Peyer's patch (tissue), 4 donors: ENCODE data around the gene SEC24D. TPM values are rescaled to one million over a fixed set of nuclear protein-coding genes. Genes with fewer than 3 reads are reported as not detected.

ENCODE experiments used
- DNase-seq, 3 donors: peaks; one replicate each; pipeline ENCODE4 v3.0.0-alpha.2; 2017 to 2019
- H3K27ac ChIP-seq, 4 donors: fragments of 200-600 bp; sonication (generic); one replicate each; pipeline ENCODE4 v1.5.1; 2016 to 2019
- H3K27me3 ChIP-seq, 2 donors: fragments of 200-600 bp; sonication (generic); one replicate each; pipeline ENCODE4 v1.5.1; 2019
- H3K36me3 ChIP-seq, 3 donors: fragments of 200-600 bp; sonication (generic); one replicate each; pipeline ENCODE4 v1.5.1; 2016 to 2019
- H3K4me1 ChIP-seq, 4 donors: fragments of 200-600 bp; sonication (generic); one replicate each; pipeline ENCODE4 v1.5.1; 2016 to 2019
- H3K4me3 ChIP-seq, 4 donors: fragments of 200-600 bp; sonication (generic); 1 replicate in 3 of 4; 2 replicates in 1 of 4; pipeline ENCODE4 v1.5.1; 2016 to 2019; ENCODE audit warnings: mild to moderate bottlenecking in 1 of 4
- H3K9me3 ChIP-seq, 4 donors: fragments of 200-600 bp; sonication (generic); one replicate each; pipeline ENCODE4 v1.5.1; 2016 to 2019; ENCODE audit warnings: mild to moderate bottlenecking in 1 of 4
- CTCF ChIP-seq, 6 experiments: fragments of 450-650 bp in 4 of 6; fragments of 200-600 bp in 2 of 6; sonication (generic) in 1 of 6; IDR thresholded peaks; one replicate each; pipeline ENCODE4 v1.5.1; 2017 to 2019; ENCODE audit warnings: antibody characterized with exemption in 6 of 6, mild to moderate bottlenecking in 3 of 6, moderate library complexity in 1 of 6
- POLR2A ChIP-seq, 2 donors: fragments of 450-650 bp; IDR thresholded peaks; one replicate each; pipeline ENCODE4 v1.5.1; 2017; ENCODE audit warnings: antibody characterized with exemption in 2 of 2, mild to moderate bottlenecking in 2 of 2, moderate library complexity in 2 of 2
- total RNA-seq, 4 donors: library from RNA; depleted of rRNA; stranded (reverse); fragments of >200 nt; gene quantifications; one replicate each; pipeline ENCODE4 v1.1.0, GENCODE V29; 2016

SEC24D gene
- total RNA-seq, 4 donors from 2014 or later = 52.8 to 117 (median 76.0) TPM

DNA sequence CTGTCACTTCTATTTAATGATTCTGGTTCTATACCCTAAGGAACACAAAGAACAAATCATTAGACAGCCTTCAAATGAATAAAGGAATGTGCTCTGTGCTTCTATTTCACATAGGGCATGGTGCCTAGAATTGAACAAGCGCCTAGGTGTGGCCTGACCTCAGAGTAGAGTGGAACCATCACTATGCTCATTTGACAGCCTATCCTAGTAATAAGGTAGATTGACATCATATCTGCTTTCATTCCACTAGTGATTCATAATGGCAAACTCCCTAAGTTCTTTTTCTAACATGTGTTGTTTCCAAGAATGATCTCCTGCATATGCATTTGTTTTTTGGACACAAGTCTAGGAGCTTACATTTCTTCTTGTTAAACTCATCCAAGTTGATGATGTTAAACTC lies 114.2 kb downstream of the SEC24D start:
- Histone ChIP-seq H3K27ac (no peak overlapping the region), H3K4me3 (no peak overlapping the region), H3K4me1 (no peaks in the 10 kb centered on the region), H3K27me3 (no peaks in the 10 kb centered on the region), H3K9me3 (no peaks in the 10 kb centered on the region), H3K36me3 (peaks cover 0 to 48% (median 0%) of the 10 kb centered on the region in 3 donors)
- DNase-seq = no peak
- TF ChIP-seq CTCF (IDR thresholded peaks at IDR 0.05) (no peak), POLR2A (IDR thresholded peaks at IDR 0.05) (no peak)

GRCh38 chr4:118718511-118719170 lies 117.3 kb downstream of the SEC24D start:
- H3K9me3 ChIP-seq = no peaks in the 10 kb centered on the region
- TF ChIP-seq CTCF (IDR thresholded peaks at IDR 0.05) (no peak), POLR2A (IDR thresholded peaks at IDR 0.05) (no peak)
- no peak overlapping the region for H3K27ac ChIP-seq
- no peak for DNase-seq
- H3K27me3 ChIP-seq = no peaks in the 10 kb centered on the region
- H3K4me3 ChIP-seq = no peak overlapping the region
- H3K36me3 ChIP-seq = peaks cover 0 to 25% (median 0%) of the 10 kb centered on the region in 3 donors
- no peaks in the 10 kb centered on the region for H3K4me1 ChIP-seq

GRCh38 chr4:118716304-118716703 lies 119.6 kb downstream of the SEC24D start:
- H3K36me3 ChIP-seq = peaks cover 0 to 8% (median 0%) of the 10 kb centered on the region in 3 donors

GRCh38 chr4:118714682-118715081 lies 121.2 kb downstream of the SEC24D start:
- H3K9me3 ChIP-seq = no peaks in the 10 kb centered on the region
- H3K27me3 ChIP-seq = no peaks in the 10 kb centered on the region
- no peak overlapping the region for H3K4me3 ChIP-seq
- no peak overlapping the region for H3K27ac ChIP-seq
- H3K4me1 ChIP-seq = no peaks in the 10 kb centered on the region
- TF ChIP-seq CTCF (IDR thresholded peaks at IDR 0.05) = no peak
- TF ChIP-seq POLR2A (IDR thresholded peaks at IDR 0.05) = no peak
- DNase-seq = no peak
- peaks cover 0 to 10% (median 0%) of the 10 kb centered on the region in 3 donors for H3K36me3 ChIP-seq

More at GRCh38 chr4:118716304-118716703, 119.6 kb downstream of the SEC24D start:
- H3K27me3 ChIP-seq = no peaks in the 10 kb centered on the region
- no peaks in the 10 kb centered on the region for H3K4me1 ChIP-seq
- DNase-seq = no peak
- no peak for TF ChIP-seq CTCF (IDR thresholded peaks at IDR 0.05)
- no peak for TF ChIP-seq POLR2A (IDR thresholded peaks at IDR 0.05)
- no peak overlapping the region for H3K27ac ChIP-seq
- H3K4me3 ChIP-seq = no peak overlapping the region
- no peaks in the 10 kb centered on the region for H3K9me3 ChIP-seq

DNA sequence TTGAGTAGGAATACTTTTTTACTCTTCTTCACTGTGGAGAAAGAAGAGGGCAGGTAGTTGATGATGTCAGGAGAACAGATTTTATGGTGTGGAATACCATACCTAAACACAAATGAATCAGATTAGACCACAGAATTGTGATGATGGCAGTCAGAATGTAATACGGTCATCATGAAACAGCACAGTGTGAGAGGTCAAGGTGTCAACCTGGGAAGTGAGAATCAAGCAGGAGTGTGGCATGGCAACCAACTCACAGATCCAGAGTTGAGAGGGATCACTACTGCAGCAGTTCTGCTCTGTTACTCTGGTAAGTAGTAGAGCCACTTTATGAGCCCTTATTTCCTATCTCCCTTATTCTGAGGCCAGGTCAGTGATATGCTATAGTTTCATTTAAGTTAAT lies 123.1 kb downstream of the SEC24D start:
- DNase-seq = no peak
- H3K4me3 ChIP-seq = no peak overlapping the region
- H3K4me1 ChIP-seq = no peaks in the 10 kb centered on the region
- peaks cover 0 to 26% (median 0%) of the 10 kb centered on the region in 3 donors for H3K36me3 ChIP-seq
- TF ChIP-seq POLR2A (IDR thresholded peaks at IDR 0.05) (no peak), CTCF (IDR thresholded peaks at IDR 0.05) (no peak)
- H3K27ac ChIP-seq = no peak overlapping the region
- H3K9me3 ChIP-seq = no peaks in the 10 kb centered on the region
- no peaks in the 10 kb centered on the region for H3K27me3 ChIP-seq
